Tongue (tissue), 2 donors: ENCODE data around the gene PANK2. TPM values are rescaled to one million over a fixed set of nuclear protein-coding genes. Genes with fewer than 3 reads are reported as not detected.

Source experiments
- small RNA-seq: library from RNA; depleted of rRNA; stranded (forward); fragments of <200 nt; gene quantifications from one replicate; pipeline ENCODE3, GENCODE V24; 2014; ENCODE audit warnings: low replicate concordance
- total RNA-seq: library from RNA; depleted of rRNA; stranded (reverse); fragments of >200 nt; gene quantifications from one replicate; pipeline ENCODE4 v1.2.3, GENCODE V29; 2014

Gene PANK2
- total RNA-seq, 1 donor from 2014 or later, result 61.4 TPM

Small RNAs within 50 kb of the gene (small RNA-seq; reads per million reads assigned to genes)
- gene MIR103A2, result 5.5 reads per million, percentile 92 among the genes with 10 or more reads in this experiment

Other genes with a start within 250 kb of the PANK2 start
- not detected for gene GFRA4, start 226.0 kb upstream of the PANK2 start, total RNA-seq
- 52.6 TPM for gene ADAM33, start 207.4 kb upstream of the PANK2 start, total RNA-seq
- gene SIGLEC1, start 176.8 kb upstream of the PANK2 start, total RNA-seq, result 2.2 TPM
- gene HSPA12B, start 156.7 kb upstream of the PANK2 start, total RNA-seq, result 26.7 TPM
- gene ADISSP, start 121.6 kb upstream of the PANK2 start, total RNA-seq, result 13.5 TPM
- not detected for gene SPEF1, start 107.9 kb upstream of the PANK2 start, total RNA-seq
- 61.1 TPM for gene CENPB, start 102.6 kb upstream of the PANK2 start, total RNA-seq
- gene CDC25B, start 93.1 kb upstream of the PANK2 start, total RNA-seq, result 52.3 TPM
- 18.0 TPM for gene AP5S1, start 68.8 kb upstream of the PANK2 start, total RNA-seq
- gene MAVS, start 42.6 kb upstream of the PANK2 start, total RNA-seq, result 21.4 TPM
- gene RNF24, start 126.2 kb downstream of the PANK2 start, total RNA-seq, result 20.7 TPM